Measurements from ENCODE around the gene ERC2. TPM values are rescaled to one million over a fixed set of nuclear protein-coding genes. Genes with fewer than 3 reads are reported as not detected.

ERC2 gene
- polyA plus RNA-seq, 1 experiment, result 0.07 TPM

DNA sequence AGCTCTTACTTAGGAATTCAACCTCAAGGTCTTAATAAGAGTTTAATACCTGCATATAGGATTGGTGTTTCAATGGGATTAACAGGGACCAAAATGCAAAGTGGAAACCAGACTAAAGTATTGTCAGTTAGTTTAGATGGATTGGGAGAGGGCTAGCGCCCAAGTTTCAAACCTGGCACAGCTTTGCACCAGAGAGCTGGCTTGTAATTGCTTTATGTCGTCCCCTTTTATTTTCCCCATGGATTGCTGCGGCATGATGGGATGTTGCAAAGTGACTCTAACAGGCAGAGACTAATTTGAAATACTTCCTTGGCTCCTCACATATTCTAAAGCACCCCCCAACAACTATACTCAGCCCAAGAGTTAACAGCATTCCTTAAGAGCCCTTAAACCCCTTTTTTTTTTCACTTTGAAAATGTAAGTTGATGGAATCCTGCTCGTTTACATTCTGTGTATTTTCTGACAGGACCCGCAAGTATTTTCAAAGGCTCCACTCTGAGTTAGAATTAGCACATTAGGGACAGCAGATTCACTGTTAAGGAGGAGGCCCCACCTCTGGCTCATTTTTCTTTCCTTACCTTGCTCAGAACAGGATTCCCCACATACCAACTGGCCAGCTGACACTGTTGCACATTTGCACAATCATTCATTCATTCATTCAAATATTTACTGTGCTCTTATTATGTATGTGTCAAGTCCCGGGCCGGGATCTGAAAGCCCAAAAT, 214.2 kb downstream of the ERC2 start:
- no peak overlapping the region for H3K4me3 ChIP-seq (ENCODE audit: low read depth, low read length)
- no peak for DNase-seq (ENCODE audit: low read depth, low spot score)
- H3K27ac ChIP-seq (ENCODE audit: low read depth, low read length), result no peak overlapping the region
- ChIA-PET CTCF (interaction anchor here (0.6 to 5.1 kb wide), 4 partner anchors 13 to 1829 kb away, joined by 3 to 38 read pairs (median 3); no protein-coding TSS in a partner anchor), POLR2A (no interaction called here)
- TF ChIP-seq, protein P1, sequence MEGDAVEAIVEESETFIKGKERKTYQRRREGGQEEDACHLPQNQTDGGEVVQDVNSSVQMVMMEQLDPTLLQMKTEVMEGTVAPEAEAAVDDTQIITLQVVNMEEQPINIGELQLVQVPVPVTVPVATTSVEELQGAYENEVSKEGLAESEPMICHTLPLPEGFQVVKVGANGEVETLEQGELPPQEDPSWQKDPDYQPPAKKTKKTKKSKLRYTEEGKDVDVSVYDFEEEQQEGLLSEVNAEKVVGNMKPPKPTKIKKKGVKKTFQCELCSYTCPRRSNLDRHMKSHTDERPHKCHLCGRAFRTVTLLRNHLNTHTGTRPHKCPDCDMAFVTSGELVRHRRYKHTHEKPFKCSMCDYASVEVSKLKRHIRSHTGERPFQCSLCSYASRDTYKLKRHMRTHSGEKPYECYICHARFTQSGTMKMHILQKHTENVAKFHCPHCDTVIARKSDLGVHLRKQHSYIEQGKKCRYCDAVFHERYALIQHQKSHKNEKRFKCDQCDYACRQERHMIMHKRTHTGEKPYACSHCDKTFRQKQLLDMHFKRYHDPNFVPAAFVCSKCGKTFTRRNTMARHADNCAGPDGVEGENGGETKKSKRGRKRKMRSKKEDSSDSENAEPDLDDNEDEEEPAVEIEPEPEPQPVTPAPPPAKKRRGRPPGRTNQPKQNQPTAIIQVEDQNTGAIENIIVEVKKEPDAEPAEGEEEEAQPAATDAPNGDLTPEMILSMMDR (IDR thresholded peaks at IDR 0.05; ENCODE audit: low read depth, low read length), result no peak
- H3K27me3 ChIP-seq (ENCODE audit: control insufficient read depth, insufficient read depth, low read length), result no peaks in the 10 kb centered on the region
- H3K9me3 ChIP-seq (ENCODE audit: control insufficient read depth, insufficient read depth, low read length), result no peaks in the 10 kb centered on the region

DNA sequence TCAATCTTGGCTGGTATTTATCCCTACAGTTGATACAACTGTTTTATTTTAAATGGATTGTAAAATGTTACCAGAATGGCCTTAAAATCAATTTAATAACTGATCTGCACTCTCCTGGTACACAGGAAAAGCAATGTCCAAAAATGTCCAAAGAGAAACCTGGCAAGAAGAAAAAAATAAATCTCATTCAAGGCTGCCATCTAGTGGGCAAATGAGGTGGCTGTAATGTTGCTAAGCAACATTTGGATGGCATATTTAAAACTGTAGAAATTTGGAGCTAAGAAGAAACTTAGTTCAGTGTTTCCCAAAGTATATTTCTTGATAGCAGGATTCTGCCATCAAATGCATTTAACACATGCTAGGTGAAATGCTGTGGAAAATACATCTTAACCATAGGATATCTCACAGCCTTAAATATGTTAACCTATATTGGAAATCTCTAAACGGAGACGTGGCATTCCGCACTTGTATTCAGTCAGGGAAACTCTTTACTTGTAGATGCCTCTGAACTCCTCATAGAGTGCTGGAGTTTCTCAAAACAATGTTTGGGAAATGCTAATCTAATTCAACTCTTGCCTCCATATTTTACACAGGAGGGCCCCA, 216.8 kb downstream of the ERC2 start:
- no peak overlapping the region for H3K27ac ChIP-seq (ENCODE audit: low read depth, low read length)
- peak; percentile 6 for DNase-seq (ENCODE audit: low read depth, low spot score)
- no peaks in the 10 kb centered on the region for H3K9me3 ChIP-seq (ENCODE audit: control insufficient read depth, insufficient read depth, low read length)
- no peaks in the 10 kb centered on the region for H3K27me3 ChIP-seq (ENCODE audit: control insufficient read depth, insufficient read depth, low read length)
- ChIA-PET POLR2A (no interaction called here), CTCF (interaction anchor here (0.6 to 5.1 kb wide), 30 partner anchors 8 to 1827 kb away, joined by 3 to 38 read pairs (median 3); no protein-coding TSS in a partner anchor)
- no peak overlapping the region for H3K4me3 ChIP-seq (ENCODE audit: low read depth, low read length)
- TF ChIP-seq, protein P1 (IDR thresholded peaks at IDR 0.05; ENCODE audit: low read depth, low read length), result peak; percentile 80

DNA sequence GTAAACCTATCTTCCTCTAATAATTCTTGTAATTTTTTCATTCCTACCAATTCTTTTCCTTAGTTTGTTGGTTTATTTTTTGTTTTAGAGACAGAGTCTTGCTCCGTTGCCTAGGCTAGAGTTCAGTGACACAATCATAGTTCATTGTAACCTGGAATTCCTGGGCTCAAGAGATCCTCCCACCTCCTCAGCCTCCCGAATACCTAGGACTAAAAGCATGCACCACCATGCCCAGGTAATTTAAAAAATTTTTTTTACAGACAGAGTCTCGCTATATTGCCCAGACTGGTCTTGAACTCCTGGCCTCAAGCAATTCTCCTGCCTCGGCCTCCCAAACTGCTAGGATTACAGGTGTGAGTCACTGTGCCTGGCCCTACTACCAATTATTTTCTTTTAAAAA, 220.2 kb downstream of the ERC2 start:
- Histone ChIP-seq H3K27me3 (ENCODE audit: control insufficient read depth, insufficient read depth, low read length) (no peaks in the 10 kb centered on the region), H3K4me3 (ENCODE audit: low read depth, low read length) (no peak overlapping the region)
- CTCF ChIA-PET, result no interaction called here

DNA sequence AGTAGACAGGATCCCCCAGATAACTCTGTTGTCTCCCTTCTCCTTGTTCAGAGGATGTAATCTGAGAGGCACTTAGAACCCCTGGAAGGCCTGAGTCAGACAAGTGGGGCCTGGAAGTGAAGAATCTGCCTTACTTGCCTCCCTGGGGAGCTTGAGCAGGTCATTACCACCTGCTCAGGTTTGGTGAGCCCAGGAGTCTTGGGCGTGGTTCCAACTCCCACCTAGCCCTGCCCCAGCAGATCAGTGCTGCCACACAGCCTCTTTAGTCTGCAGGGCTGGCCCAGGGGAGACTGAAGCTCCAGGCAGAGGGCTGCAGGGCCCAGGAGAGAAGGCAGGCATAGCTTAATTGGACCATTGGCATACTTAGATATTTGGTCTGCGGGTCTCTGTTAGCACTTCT, 230.0 kb downstream of the ERC2 start:
- ChIA-PET CTCF (interaction anchor here (0.6 to 5.4 kb wide), 2 partner anchors 14 to 1698 kb away, joined by 3 to 38 read pairs; no protein-coding TSS in a partner anchor), POLR2A (no interaction called here)
- DNase-seq (ENCODE audit: low read depth, low spot score), result no peak
- Histone ChIP-seq H3K27me3 (ENCODE audit: control insufficient read depth, insufficient read depth, low read length) (no peaks in the 10 kb centered on the region), H3K27ac (ENCODE audit: low read depth, low read length) (no peak overlapping the region), H3K9me3 (ENCODE audit: control insufficient read depth, insufficient read depth, low read length) (no peaks in the 10 kb centered on the region), H3K4me3 (ENCODE audit: low read depth, low read length) (no peak overlapping the region)
- TF ChIP-seq, protein P1 (IDR thresholded peaks at IDR 0.05; ENCODE audit: low read depth, low read length), result no peak

More for the DNA sequence above, 220.2 kb downstream of the ERC2 start:
- no peak for DNase-seq (ENCODE audit: low read depth, low spot score)
- TF ChIP-seq, protein P1 (IDR thresholded peaks at IDR 0.05; ENCODE audit: low read depth, low read length), result no peak
- no peak overlapping the region for H3K27ac ChIP-seq (ENCODE audit: low read depth, low read length)
- POLR2A ChIA-PET, result no interaction called here
- no peaks in the 10 kb centered on the region for H3K9me3 ChIP-seq (ENCODE audit: control insufficient read depth, insufficient read depth, low read length)

DNA sequence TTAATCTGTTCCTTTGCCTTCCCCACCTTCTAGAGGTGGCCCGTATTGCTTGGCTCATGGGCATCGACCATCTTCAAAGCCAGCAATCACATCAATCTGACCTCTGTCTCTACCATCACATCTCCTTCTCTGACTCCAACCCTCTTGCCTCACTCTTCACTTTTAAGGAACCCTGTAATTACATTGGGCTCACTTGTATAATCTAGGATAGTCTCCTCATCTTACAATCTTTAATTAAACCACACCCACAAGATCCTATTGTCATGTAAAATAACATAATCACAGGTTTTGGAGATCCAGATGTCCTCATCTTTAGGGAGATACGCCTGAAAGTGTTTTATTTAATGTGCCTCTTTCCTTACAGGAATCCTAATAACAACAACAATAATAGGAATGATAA, 234.5 kb downstream of the ERC2 start:
- Histone ChIP-seq H3K9me3 (ENCODE audit: control insufficient read depth, insufficient read depth, low read length) (no peaks in the 10 kb centered on the region), H3K27ac (ENCODE audit: low read depth, low read length) (no peak overlapping the region), H3K4me3 (ENCODE audit: low read depth, low read length) (no peak overlapping the region), H3K27me3 (ENCODE audit: control insufficient read depth, insufficient read depth, low read length) (no peaks in the 10 kb centered on the region)
- ChIA-PET CTCF (no interaction called here), POLR2A (no interaction called here)
- DNase-seq (ENCODE audit: low read depth, low spot score), result no peak
- TF ChIP-seq, protein P1 (IDR thresholded peaks at IDR 0.05; ENCODE audit: low read depth, low read length), result no peak
